Ishikawa (cell line): ENCODE data around the gene KRT84.
A peak's percentile ranks its signal among the peaks of the same experiment; 100 is the strongest.

Source experiments
- CEBPB ChIP-seq: IDR thresholded peaks from 2 replicates; pipeline ENCODE4 v1.6.1; 2012
- CREB1 ChIP-seq: IDR thresholded peaks from 2 replicates; pipeline ENCODE4 v1.6.1; 2012; ENCODE audit warnings: low read depth
- EGR1 ChIP-seq: IDR thresholded peaks from 2 replicates; pipeline ENCODE4 v1.6.1; 2012
- EP300 ChIP-seq: IDR thresholded peaks from 2 replicates; pipeline ENCODE4 v1.6.1; 2012; ENCODE audit warnings: borderline replicate concordance
- FOXM1 ChIP-seq: IDR thresholded peaks from 2 replicates; pipeline ENCODE4 v1.6.1; 2012; ENCODE audit warnings: low read depth, borderline replicate concordance
- MAX ChIP-seq: IDR thresholded peaks from 2 replicates; pipeline ENCODE4 v1.6.1; 2012
- NFIC ChIP-seq: IDR thresholded peaks from 2 replicates; pipeline ENCODE4 v1.6.1; 2012
- RAD21 ChIP-seq: IDR thresholded peaks from 2 replicates; pipeline ENCODE4 v1.6.1; 2012; ENCODE audit warnings: low read depth
- REST ChIP-seq: IDR thresholded peaks from 2 replicates; pipeline ENCODE4 v1.6.1; 2012; ENCODE audit warnings: low read depth, mild to moderate bottlenecking
- TAF1 ChIP-seq: IDR thresholded peaks from 2 replicates; pipeline ENCODE4 v1.6.1; 2012; ENCODE audit warnings: low read depth, mild to moderate bottlenecking
- TCF12 ChIP-seq: IDR thresholded peaks from 2 replicates; pipeline ENCODE4 v1.6.1; 2012; ENCODE audit warnings: low read depth
- TEAD4 ChIP-seq: IDR thresholded peaks from 2 replicates; pipeline ENCODE4 v1.6.1; 2012
- YY1 ChIP-seq: IDR thresholded peaks from 2 replicates; pipeline ENCODE4 v1.6.1; 2012; ENCODE audit warnings: low read depth
- ZBTB7A ChIP-seq: IDR thresholded peaks from 2 replicates; pipeline ENCODE4 v1.6.1; 2012; ENCODE audit warnings: low read depth
- TF ChIP-seq, protein P1 (sequence below): IDR thresholded peaks from 2 replicates; pipeline ENCODE4 v1.6.1; 2012

KRT84 gene

GRCh38 chr12:52350021-52350620 is 35.3 kb downstream of the KRT84 start:
- no peak for TF ChIP-seq NFIC

GRCh38 chr12:52349196-52349595 is 36.3 kb downstream of the KRT84 start:
- TF ChIP-seq REST (no peak), ZBTB7A (no peak), YY1 (no peak), NFIC (no peak), TEAD4 (no peak), FOXM1 (no peak), EGR1 (no peak), MAX (no peak), EP300 (no peak), CEBPB (no peak), RAD21 (no peak), TAF1 (no peak), TCF12 (no peak), CREB1 (no peak)
- TF ChIP-seq, protein P1, sequence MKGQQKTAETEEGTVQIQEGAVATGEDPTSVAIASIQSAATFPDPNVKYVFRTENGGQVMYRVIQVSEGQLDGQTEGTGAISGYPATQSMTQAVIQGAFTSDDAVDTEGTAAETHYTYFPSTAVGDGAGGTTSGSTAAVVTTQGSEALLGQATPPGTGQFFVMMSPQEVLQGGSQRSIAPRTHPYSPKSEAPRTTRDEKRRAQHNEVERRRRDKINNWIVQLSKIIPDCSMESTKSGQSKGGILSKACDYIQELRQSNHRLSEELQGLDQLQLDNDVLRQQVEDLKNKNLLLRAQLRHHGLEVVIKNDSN, result no peak

DNA sequence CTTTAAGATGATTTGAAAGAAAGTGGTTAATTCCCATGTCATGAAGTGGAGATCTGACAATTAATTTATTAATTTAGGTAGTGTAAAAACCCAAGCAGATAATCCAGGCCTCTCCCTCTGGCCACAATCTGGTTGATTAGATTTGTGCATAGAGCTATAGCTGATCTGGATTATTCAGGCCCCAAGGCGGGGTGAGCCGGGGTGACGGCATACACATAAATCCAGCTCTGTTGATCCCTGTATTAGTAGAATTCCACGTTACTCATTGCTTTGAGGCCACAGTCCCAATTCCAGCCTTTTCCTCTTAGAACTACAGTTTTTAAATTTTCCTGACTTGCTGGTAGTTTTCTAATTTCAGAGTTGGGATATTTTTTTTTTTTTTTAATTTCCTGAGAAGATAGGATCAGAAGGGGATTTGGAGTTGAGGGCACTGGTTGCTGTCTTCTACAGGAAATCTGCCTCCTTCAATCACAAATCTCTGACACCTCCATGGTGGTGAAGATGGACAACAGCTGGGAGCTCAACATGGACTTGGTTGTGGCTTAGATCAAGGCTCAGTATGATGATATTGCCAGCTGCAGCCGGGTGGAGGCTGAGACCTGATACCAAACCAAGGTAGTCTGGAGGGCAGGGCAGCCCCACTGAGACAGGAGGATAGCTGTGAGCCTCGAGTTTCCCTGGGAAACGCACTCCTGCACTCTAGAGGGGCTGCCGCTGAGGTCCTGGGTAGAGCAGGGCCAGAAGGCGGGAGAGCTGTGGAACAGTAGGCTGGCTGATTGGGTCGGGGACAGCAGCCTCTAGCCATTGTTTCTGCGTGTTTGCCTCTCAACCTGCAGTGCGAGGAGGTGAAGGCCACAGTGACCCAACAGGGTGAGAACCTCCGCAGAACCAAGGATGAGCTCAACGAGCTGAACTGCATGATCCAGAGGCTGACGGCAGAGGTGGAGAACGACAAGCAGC is 37.6 kb downstream of the KRT84 start:
- no peak for TF ChIP-seq TCF12

- TF ChIP-seq TAF1 (no peak), CREB1 (no peak), TEAD4 (no peak), EGR1 (no peak), NFIC (no peak), YY1 (no peak), MAX (no peak), RAD21 (no peak), CEBPB (no peak), EP300 (no peak)
Observed at GRCh38 chr12:52347016-52347415, 38.4 kb downstream of the KRT84 start.

DNA sequence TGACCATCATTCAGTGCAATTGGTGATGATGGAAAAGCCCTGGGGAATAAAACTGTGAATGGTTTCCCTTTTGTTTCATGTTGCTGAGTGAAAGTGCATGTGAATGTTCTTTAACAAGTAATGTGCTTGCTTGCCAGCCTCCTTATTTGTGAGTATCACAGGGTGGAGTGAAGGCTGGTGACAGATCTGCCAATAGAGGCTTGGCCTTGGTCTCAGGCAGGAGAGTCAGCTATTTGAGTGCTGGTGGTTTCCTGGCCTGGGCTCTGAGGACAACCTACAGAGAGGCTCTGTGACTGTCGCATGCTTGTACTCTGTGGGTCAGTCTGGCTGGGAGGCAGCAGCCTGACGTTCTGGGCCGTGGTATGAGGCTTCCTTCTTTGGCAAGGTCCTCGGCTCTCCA is 38.9 kb downstream of the KRT84 start:
- TF ChIP-seq MAX, result no peak
- no peak for TF ChIP-seq NFIC
- no peak for TF ChIP-seq CREB1
- TF ChIP-seq, protein P1, result no peak
- no peak for TF ChIP-seq TAF1
- no peak for TF ChIP-seq TCF12
- TF ChIP-seq FOXM1, result no peak
- no peak for TF ChIP-seq ZBTB7A

GRCh38 chr12:52344111-52344510 is 41.3 kb downstream of the KRT84 start:
- no peak for TF ChIP-seq TEAD4
- TF ChIP-seq, protein P1, result no peak
- TF ChIP-seq CEBPB, result no peak
- TF ChIP-seq TCF12, result no peak
- no peak for TF ChIP-seq ZBTB7A
- no peak for TF ChIP-seq TAF1
- TF ChIP-seq CREB1, result no peak

- TF ChIP-seq ZBTB7A (no peak), TEAD4 (peak; percentile 14; the same call in 1 of the 2 replicates), TAF1 (no peak), NFIC (peak; percentile 59)
Observed at GRCh38 chr12:52343550-52343949, 41.9 kb downstream of the KRT84 start.
